OCI-LY1 (cell line): ENCODE data around the gene TMA16.

Source experiments
- H2AFZ ChIP-seq: fragments of 200-600 bp; sonication (generic), shearing (Covaris generic); 2 replicates; pipeline ENCODE4 v1.6.0; 2014; ENCODE audit warnings: antibody characterized with exemption, mild to moderate bottlenecking, low read length
- H3F3A ChIP-seq: fragments of 200-600 bp; sonication (generic), shearing (Covaris generic); 2 replicates; pipeline ENCODE4 v1.6.0; 2014; ENCODE audit warnings: mild to moderate bottlenecking, antibody characterized with exemption, low read length, moderate library complexity; ENCODE audit not compliant: insufficient read depth
- H3K27ac ChIP-seq: fragments of 200-600 bp; sonication (generic); 2 replicates; pipeline ENCODE4 v1.5.1; 2014; ENCODE audit warnings: low read length, mixed run types, mild to moderate bottlenecking, low read depth; ENCODE audit not compliant: poor library complexity, severe bottlenecking
- H3K27me3 ChIP-seq: fragments of 200-600 bp; sonication (generic); 2 replicates; pipeline ENCODE4 v1.6.0; 2014; ENCODE audit warnings: antibody characterized with exemption, mild to moderate bottlenecking, low read length, moderate library complexity; ENCODE audit not compliant: insufficient read depth
- H3K36me3 ChIP-seq: fragments of 200-600 bp; sonication (generic); 2 replicates; pipeline ENCODE4 v1.6.1; 2014; ENCODE audit warnings: mild to moderate bottlenecking, antibody characterized with exemption, low read length, moderate library complexity, mixed read lengths; ENCODE audit not compliant: insufficient read depth
- H3K4me1 ChIP-seq: fragments of 200-600 bp; sonication (generic); 2 replicates; pipeline ENCODE4 v1.5.1; 2014; ENCODE audit warnings: mild to moderate bottlenecking, low read length, moderate library complexity; ENCODE audit not compliant: insufficient read depth, severe bottlenecking
- H3K4me2 ChIP-seq: fragments of 200-600 bp; sonication (generic), shearing (Covaris generic); 2 replicates; pipeline ENCODE4 v1.6.1; 2014; ENCODE audit warnings: low read length
- H3K4me3 ChIP-seq: fragments of 200-600 bp; sonication (generic); 2 replicates; pipeline ENCODE4 v1.5.1; 2014; ENCODE audit warnings: low read length, low read depth, mild to moderate bottlenecking, mixed read lengths; ENCODE audit not compliant: poor library complexity, severe bottlenecking
- H3K79me2 ChIP-seq: fragments of 200-600 bp; shearing (Covaris generic); 2 replicates; pipeline ENCODE4 v1.6.1; 2016; ENCODE audit warnings: mixed run types, low read length, mixed read lengths; ENCODE audit not compliant: insufficient read depth
- H3K9ac ChIP-seq: fragments of 200-600 bp; sonication (generic), shearing (Covaris generic); 2 replicates; pipeline ENCODE4 v1.6.1; 2014; ENCODE audit warnings: mild to moderate bottlenecking, low read length, mixed read lengths
- H3K9me2 ChIP-seq: fragments of 200-600 bp; sonication (generic), shearing (Covaris generic); 2 replicates; pipeline ENCODE4 v1.6.1; 2014; ENCODE audit warnings: low read depth, mild to moderate bottlenecking, low read length, mixed read lengths
- H3K9me3 ChIP-seq: fragments of 200-600 bp; shearing (Covaris generic); 2 replicates; pipeline ENCODE4 v1.6.1; 2014; ENCODE audit warnings: low read length, mixed read lengths
- H4K20me1 ChIP-seq: fragments of 200-600 bp; sonication (generic), shearing (Covaris generic); 2 replicates; pipeline ENCODE4 v1.6.0; 2016; ENCODE audit warnings: mild to moderate bottlenecking, low read length; ENCODE audit not compliant: insufficient read depth
- EZH2 ChIP-seq: fragments of 200-600 bp; sonication (generic), shearing (Covaris generic); IDR thresholded peaks from 2 replicates; pipeline ENCODE4 v1.8.0; 2017; ENCODE audit warnings: borderline replicate concordance, mixed run types, mild to moderate bottlenecking, antibody characterized with exemption, low read length, moderate library complexity, mixed read lengths
- TF ChIP-seq, protein P1 (sequence below): fragments of 200-600 bp; sonication (generic), shearing (Covaris generic); IDR thresholded peaks from 2 replicates; pipeline ENCODE4 v1.5.1; 2017; ENCODE audit warnings: mild to moderate bottlenecking, antibody characterized with exemption, low read length, moderate library complexity, mixed read lengths

TMA16 gene

DNA sequence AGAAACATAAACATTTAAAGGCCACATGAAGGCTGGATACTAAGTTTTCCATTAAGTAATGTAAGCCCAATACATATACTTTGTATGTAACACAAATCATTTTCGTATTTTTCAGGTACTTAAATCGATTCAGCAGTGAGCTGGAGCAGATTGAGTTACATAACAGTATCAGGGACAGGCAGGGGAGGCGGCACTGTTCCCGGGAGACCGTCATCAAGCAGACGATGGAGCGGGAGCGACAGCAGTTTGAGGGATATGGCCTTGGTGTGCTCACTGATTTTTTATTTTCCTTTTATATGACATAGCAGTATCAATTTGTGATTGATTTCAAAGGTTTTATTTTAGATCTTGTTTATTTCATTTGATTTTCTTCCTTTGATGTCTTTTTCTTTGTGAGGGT lies 20.7 kb downstream of the TMA16 start:
- Histone ChIP-seq H3K9ac (no peak overlapping the region), H3F3A (no peaks in the 10 kb centered on the region), H3K79me2 (peaks cover 23% of the 10 kb centered on the region), H3K36me3 (peaks cover 94% of the 10 kb centered on the region), H3K4me3 (no peak overlapping the region), H3K27me3 (no peaks in the 10 kb centered on the region), H3K4me2 (no peak overlapping the region), H3K9me2 (no peaks in the 10 kb centered on the region), H3K9me3 (no peaks in the 10 kb centered on the region), H4K20me1 (no peaks in the 10 kb centered on the region), H3K4me1 (no peaks in the 10 kb centered on the region), H2AFZ (no peak overlapping the region), H3K27ac (no peak overlapping the region)
- TF ChIP-seq EZH2, result no peak
- TF ChIP-seq, protein P1, sequence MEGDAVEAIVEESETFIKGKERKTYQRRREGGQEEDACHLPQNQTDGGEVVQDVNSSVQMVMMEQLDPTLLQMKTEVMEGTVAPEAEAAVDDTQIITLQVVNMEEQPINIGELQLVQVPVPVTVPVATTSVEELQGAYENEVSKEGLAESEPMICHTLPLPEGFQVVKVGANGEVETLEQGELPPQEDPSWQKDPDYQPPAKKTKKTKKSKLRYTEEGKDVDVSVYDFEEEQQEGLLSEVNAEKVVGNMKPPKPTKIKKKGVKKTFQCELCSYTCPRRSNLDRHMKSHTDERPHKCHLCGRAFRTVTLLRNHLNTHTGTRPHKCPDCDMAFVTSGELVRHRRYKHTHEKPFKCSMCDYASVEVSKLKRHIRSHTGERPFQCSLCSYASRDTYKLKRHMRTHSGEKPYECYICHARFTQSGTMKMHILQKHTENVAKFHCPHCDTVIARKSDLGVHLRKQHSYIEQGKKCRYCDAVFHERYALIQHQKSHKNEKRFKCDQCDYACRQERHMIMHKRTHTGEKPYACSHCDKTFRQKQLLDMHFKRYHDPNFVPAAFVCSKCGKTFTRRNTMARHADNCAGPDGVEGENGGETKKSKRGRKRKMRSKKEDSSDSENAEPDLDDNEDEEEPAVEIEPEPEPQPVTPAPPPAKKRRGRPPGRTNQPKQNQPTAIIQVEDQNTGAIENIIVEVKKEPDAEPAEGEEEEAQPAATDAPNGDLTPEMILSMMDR, result no peak

DNA sequence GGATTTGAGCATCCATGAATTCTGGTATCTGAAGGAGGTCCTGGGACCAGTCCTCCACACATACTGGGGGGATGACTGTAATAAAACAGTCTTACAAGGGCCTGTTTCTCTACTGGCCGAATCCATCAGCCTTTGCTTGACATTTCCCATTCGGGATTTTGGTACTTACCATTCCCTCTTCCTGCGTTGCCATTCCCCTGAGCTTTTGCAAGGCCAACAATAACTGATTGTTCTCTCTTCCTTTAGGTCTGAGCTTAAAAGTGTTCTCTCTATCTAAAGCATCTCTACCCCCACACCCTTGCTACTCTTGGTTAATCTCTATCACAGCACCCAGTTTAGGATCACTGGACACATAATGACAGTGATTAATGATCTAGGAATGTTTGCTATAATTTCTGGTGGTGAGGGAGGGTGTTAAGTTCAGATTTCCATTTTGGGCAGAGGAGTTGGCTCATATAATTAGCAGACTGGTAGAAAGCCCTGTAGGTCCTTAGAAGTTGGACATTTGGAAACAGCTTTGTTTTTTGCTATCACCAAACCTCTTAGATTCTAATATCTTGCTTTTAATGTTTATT lies 29.4 kb downstream of the TMA16 start:
- H3K36me3 ChIP-seq, result peaks cover 95% of the 10 kb centered on the region
- no peaks in the 10 kb centered on the region for H4K20me1 ChIP-seq
- H3K9ac ChIP-seq, result no peak overlapping the region
- no peaks in the 10 kb centered on the region for H3F3A ChIP-seq
- H3K4me2 ChIP-seq, result no peak overlapping the region
- H3K4me3 ChIP-seq, result no peak overlapping the region
- H3K27me3 ChIP-seq, result no peaks in the 10 kb centered on the region
- no peak overlapping the region for H3K27ac ChIP-seq
- no peaks in the 10 kb centered on the region for H3K79me2 ChIP-seq
- H3K9me2 ChIP-seq, result no peaks in the 10 kb centered on the region
- H3K9me3 ChIP-seq, result no peaks in the 10 kb centered on the region
- TF ChIP-seq EZH2, result no peak
- TF ChIP-seq, protein P1, result no peak
- no peak overlapping the region for H2AFZ ChIP-seq
- H3K4me1 ChIP-seq, result no peaks in the 10 kb centered on the region

DNA sequence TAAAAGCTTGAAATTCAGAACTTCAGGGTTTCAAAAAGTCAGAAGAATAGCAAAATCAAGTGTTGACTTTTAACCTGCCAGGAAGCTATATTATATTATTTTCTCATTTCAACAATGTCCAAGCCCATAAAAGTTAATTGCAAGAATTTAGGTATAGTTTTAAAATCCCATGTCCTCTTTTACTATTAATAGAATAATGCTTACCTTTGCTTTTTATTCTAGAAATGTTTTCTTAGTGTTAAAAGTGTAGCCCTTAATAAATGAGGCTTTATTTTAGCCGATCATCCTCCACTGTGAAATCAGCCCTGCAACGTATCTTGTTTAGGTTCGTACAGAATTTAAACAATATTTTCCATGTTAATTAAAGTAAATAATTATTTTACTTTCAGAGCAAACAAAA lies 31.5 kb downstream of the TMA16 start:
- no peaks in the 10 kb centered on the region for H4K20me1 ChIP-seq
- H3K79me2 ChIP-seq, result no peaks in the 10 kb centered on the region
- H3K4me3 ChIP-seq, result no peak overlapping the region
- no peaks in the 10 kb centered on the region for H3K9me2 ChIP-seq
- H3K9ac ChIP-seq, result no peak overlapping the region
- H3K27ac ChIP-seq, result no peak overlapping the region
- no peak overlapping the region for H2AFZ ChIP-seq
- H3K4me1 ChIP-seq, result no peaks in the 10 kb centered on the region
- peaks cover 94% of the 10 kb centered on the region for H3K36me3 ChIP-seq
- no peak overlapping the region for H3K4me2 ChIP-seq
- H3K27me3 ChIP-seq, result no peaks in the 10 kb centered on the region
- no peak for TF ChIP-seq EZH2
- TF ChIP-seq, protein P1, result no peak
- H3F3A ChIP-seq, result no peaks in the 10 kb centered on the region
- no peaks in the 10 kb centered on the region for H3K9me3 ChIP-seq
